ENCODE data around the gene SLC6A2. TPM values are rescaled to one million over a fixed set of nuclear protein-coding genes. Genes with fewer than 3 reads are reported as not detected.

Gene SLC6A2
- total and polyA plus RNA-seq, 9 of the 15 experiments (the other 6 are each of a cell fraction or from before 2014, with no cell fraction given), result not detected

- TF ChIP-seq RNF219 (CRISPR knock-in tag; IDR thresholded peaks at IDR 0.05) (no peak), HMG20A (CRISPR knock-in tag; conservative IDR thresholded peaks at IDR 0.05) (no peak), NFRKB (IDR thresholded peaks at IDR 0.05; ENCODE audit: low read depth) (no peak), DIDO1 (tag; IDR thresholded peaks at IDR 0.05; ENCODE audit: low read depth) (no peak), PML (IDR thresholded peaks at IDR 0.05; ENCODE audit: low read length) (no peak), NBN (IDR thresholded peaks at IDR 0.05; ENCODE audit: low read depth) (no peak)
Measured at GRCh38 chr16:55737966-55738365, 82.2 kb downstream of the SLC6A2 start (continued).

- no peak overlapping the region for H2AFZ ChIP-seq (ENCODE audit: low read depth, low read length)
- no peak for ATAC-seq
- no peaks in the 10 kb centered on the region for H3K9me3 ChIP-seq (replicated peaks; ENCODE audit: control insufficient read depth, insufficient read depth, low read depth, low read length)
- in situ Hi-C loops (cut with MboI), result no loop called here
- no peaks in the 10 kb centered on the region; a peak in 1 of 5 replicates for H3K4me1 ChIP-seq (replicated peaks in 1 of 2; ENCODE audit: control insufficient read depth in 2 of 2, insufficient read depth in 2 of 2, low read length in 2 of 2)
- H3K27me3 ChIP-seq (ENCODE audit: control insufficient read depth in 2 of 2, insufficient read depth in 2 of 2, low read length in 2 of 2), result peaks cover 0 to 36% of the 10 kb centered on the region in 2 experiments; a peak in 4 of 5 replicates
- no peak for DNase-seq (ENCODE audit: extremely low read depth in 1 of 4, low spot score in 3 of 4)
- no peak overlapping the region for H3K4me2 ChIP-seq (ENCODE audit: insufficient read depth, low read length)
- no peaks in the 10 kb centered on the region for H3K9me1 ChIP-seq (ENCODE audit: control insufficient read depth, insufficient read depth, low read length)
- intact Hi-C loops (cut with micrococcal nuclease), result no loop called here
- BruUV-seq (replicated peaks), result no TSS peak
- CTCF ChIA-PET (ENCODE audit: low intra/inter-chr PET ratio), result no interaction called here
- POLR2A ChIA-PET, result no interaction called here
- no peak overlapping the region for H3K27ac ChIP-seq (ENCODE audit: extremely low read depth, low read depth, low read length)
- TF ChIP-seq TBP (optimal IDR thresholded peaks at IDR 0.05; ENCODE audit: low read depth, low read length) (no peak), ARID3A (IDR thresholded peaks at IDR 0.05; ENCODE audit: borderline replicate concordance, low read depth, low read length) (no peak), NFE2 (IDR thresholded peaks at IDR 0.05; ENCODE audit: low read depth) (no peak), ZNF75A (CRISPR knock-in tag; IDR thresholded peaks at IDR 0.05) (no peak)
- H3K36me3 ChIP-seq (ENCODE audit: control insufficient read depth, insufficient read depth, low read length), result no peaks in the 10 kb centered on the region
- 3% methylated on average over 4 of the region's 4 CpGs for WGBS (ENCODE audit: insufficient coverage, low coverage, missing lambda C conversion rate)
- no peak for FAIRE-seq
- no peak overlapping the region for H3K9ac ChIP-seq (ENCODE audit: insufficient read depth in 1 of 2, low read depth in 2 of 2, low read length in 2 of 2)
- H3K79me2 ChIP-seq (ENCODE audit: control insufficient read depth, insufficient read depth, low read length), result no peaks in the 10 kb centered on the region
- no peaks in the 10 kb centered on the region for H4K20me1 ChIP-seq (replicated peaks; ENCODE audit: control insufficient read depth, insufficient read depth, low read length)
- no peak overlapping the region for H3K4me3 ChIP-seq
Measured at GRCh38 chr16:55746081-55746480, 90.3 kb downstream of the SLC6A2 start.

Data from K562 (cell line).